ENCODE results near the gene DGUOK.

- TF ChIP-seq CTCF (IDR thresholded peaks at IDR 0.05): no peak
- TF ChIP-seq POLR2A (IDR thresholded peaks at IDR 0.05): no peak
These were observed 26.1 kb downstream of the DGUOK start for GRCh38 chr2:73952499-73953446.

Data from adrenal gland (tissue), 5 donors.